ENCODE data around the gene UBQLN3.

UBQLN3 gene

DNA sequence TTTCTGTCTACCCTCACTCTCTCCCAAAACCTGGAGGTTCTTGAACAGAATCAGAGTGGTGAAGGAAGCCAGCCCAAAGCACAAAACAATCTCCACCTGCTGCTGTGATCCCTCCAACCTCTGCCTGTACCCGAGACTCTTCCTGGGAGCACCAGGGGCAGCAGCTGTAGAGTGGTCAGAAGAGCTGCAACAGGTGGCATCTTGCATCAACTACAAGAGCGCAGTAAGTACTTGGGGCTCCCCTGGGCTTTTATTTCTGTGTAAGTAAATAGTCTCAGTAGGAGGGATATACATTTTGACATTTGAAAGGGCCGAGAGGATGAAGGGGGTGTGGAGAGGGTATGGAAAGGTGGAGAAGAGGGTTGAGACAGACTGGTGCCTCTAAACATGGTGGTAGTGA is 15.0 kb upstream of the UBQLN3 start:
- no peak for FAIRE-seq
- TF ChIP-seq CTCF (IDR thresholded peaks at IDR 0.05; ENCODE audit: insufficient read depth, missing control alignments) = no peak

GRCh38 chr11:5522308-5522707 is 12.6 kb upstream of the UBQLN3 start:
- no peak for FAIRE-seq
- no peak for DNase-seq (ENCODE audit: insufficient read length, low spot score)

More for the DNA sequence above, 15.0 kb upstream of the UBQLN3 start:
- no peak for DNase-seq (ENCODE audit: insufficient read length, low spot score)

GRCh38 chr11:5521540-5521939 is 11.8 kb upstream of the UBQLN3 start:
- no peak for TF ChIP-seq CTCF (IDR thresholded peaks at IDR 0.05; ENCODE audit: insufficient read depth, missing control alignments)
- FAIRE-seq = no peak

More at GRCh38 chr11:5522308-5522707, 12.6 kb upstream of the UBQLN3 start:
- no peak for TF ChIP-seq CTCF (IDR thresholded peaks at IDR 0.05; ENCODE audit: insufficient read depth, missing control alignments)

DNA sequence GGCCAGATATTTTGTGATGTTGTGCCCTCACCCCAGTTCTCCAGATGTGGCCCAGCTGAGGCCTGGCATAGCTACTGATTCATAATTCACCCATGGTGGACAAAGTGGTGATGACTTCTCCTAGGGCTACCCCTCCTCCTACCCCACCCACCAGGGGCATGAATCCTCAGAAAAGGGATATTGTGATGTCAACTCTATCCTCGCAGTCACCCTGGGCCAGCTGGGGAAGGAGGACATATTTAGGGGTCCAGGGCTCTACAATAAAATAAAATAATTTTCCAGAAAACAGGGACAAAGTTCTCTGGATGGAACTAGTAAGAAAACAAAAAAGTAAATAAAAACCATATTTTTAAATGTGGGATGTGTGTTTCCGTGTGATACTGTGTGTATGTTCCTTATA is 6.8 kb upstream of the UBQLN3 start, which contains the start of gene UBQLNL:
Gene UBQLNL, minus strand, starts transcription at position 101 of the 400 bp plus-strand sequence. CDS start 258 bp downstream, outside the sequence.
- no peak for TF ChIP-seq CTCF (IDR thresholded peaks at IDR 0.05; ENCODE audit: insufficient read depth, missing control alignments)
- FAIRE-seq = no peak
- DNase-seq (ENCODE audit: insufficient read length, low spot score) = no peak

More at GRCh38 chr11:5521540-5521939, 11.8 kb upstream of the UBQLN3 start:
- DNase-seq (ENCODE audit: insufficient read length, low spot score) = no peak

- FAIRE-seq (no peak), DNase-seq (ENCODE audit: insufficient read length, low spot score) (no peak)
- no peak for TF ChIP-seq CTCF (IDR thresholded peaks at IDR 0.05; ENCODE audit: insufficient read depth, missing control alignments)
Observed at GRCh38 chr11:5514841-5515240, 5.1 kb upstream of the UBQLN3 start.

- FAIRE-seq = no peak
- no peak for TF ChIP-seq CTCF (IDR thresholded peaks at IDR 0.05; ENCODE audit: insufficient read depth, missing control alignments)
- DNase-seq (ENCODE audit: insufficient read length, low spot score) = no peak
Observed at GRCh38 chr11:5508605-5509004, 1.2 kb downstream of the UBQLN3 start.

DNA sequence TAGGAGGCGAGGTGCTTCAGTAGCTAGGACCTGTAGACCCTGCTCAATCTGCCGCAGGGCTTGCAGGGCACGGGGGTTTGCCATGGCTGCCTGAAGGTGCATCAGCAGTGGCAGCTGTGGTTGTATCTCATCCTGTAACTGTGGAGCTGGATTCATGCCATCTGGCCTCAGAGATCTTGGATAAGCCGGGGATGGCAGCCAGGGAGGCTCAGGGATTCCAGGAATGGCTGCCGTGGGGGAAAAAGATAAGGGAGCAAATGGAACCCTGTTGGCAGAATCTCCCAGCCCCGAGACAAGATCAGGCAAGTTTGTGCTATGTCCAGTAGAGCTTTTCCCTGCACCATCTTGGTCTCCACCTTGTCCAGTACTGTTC is 1.8 kb downstream of the UBQLN3 start:
- no peak for FAIRE-seq
- no peak for DNase-seq (ENCODE audit: insufficient read length, low spot score)
- no peak for TF ChIP-seq CTCF (IDR thresholded peaks at IDR 0.05; ENCODE audit: insufficient read depth, missing control alignments)

All from D721Med (cell line).